HEK293T (cell line): ENCODE measurements around the gene PARM1.

Source experiments
- BHLHE40 ChIP-seq: fragments of 450-650 bp; IDR thresholded peaks from 2 replicates; pipeline ENCODE4 v1.6.1; 2016; ENCODE audit warnings: mild to moderate bottlenecking, moderate library complexity, borderline replicate concordance
- ELF4 ChIP-seq: fragments of 450-650 bp; IDR thresholded peaks from 2 replicates; pipeline ENCODE4 v1.6.1; 2017; ENCODE audit warnings: antibody characterized with exemption
- FOXM1 ChIP-seq: fragments of 450-650 bp; IDR thresholded peaks from 2 replicates; pipeline ENCODE4 v1.6.1; 2017; ENCODE audit warnings: mild to moderate bottlenecking, borderline replicate concordance
- LEF1 ChIP-seq: fragments of 450-650 bp; IDR thresholded peaks from 2 replicates; pipeline ENCODE4 v1.6.1; 2017; ENCODE audit warnings: mild to moderate bottlenecking, borderline replicate concordance
- SP1 ChIP-seq: fragments of 450-650 bp; IDR thresholded peaks from 2 replicates; pipeline ENCODE4 v1.6.1; 2017

DNA sequence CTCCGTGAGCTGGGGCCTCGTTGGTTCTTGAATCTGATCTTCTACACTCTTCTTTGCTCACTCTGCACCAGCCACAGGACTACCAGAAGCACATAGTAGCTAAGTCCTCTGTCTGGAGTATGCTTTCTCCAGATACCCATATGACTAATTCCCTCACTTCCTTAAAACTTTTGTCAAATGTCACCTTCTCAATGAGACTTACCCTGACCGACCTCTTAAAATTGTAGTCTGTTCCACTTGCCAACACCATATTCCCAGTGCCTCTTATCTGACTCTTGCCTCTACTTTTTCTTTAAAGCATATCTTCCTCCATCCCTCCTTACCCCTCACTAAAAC lies 10.0 kb downstream of the PARM1 start:
- TF ChIP-seq FOXM1 (no peak), SP1 (no peak), BHLHE40 (no peak), ELF4 (no peak), LEF1 (no peak)
